Astrocyte (in vitro differentiated cells and primary cell): ENCODE data around the gene SPATA13. TPM values are rescaled to one million over a fixed set of nuclear protein-coding genes. Genes with fewer than 3 reads are reported as not detected.

Source experiments
- DNase-seq: peaks from one replicate; pipeline ENCODE4 v3.0.0-alpha.2; 2010; ENCODE audit warnings: low read depth
- FAIRE-seq: peaks from 2 replicates; lab custom pipeline; 2011; peaks lifted over from hg19 to GRCh38; lab: Jason Lieb, UNC
- H2AFZ ChIP-seq: 2 replicates; pipeline ENCODE4 v1.6.0; 2012; ENCODE audit warnings: low read depth, low read length, inconsistent platforms
- H3K27ac ChIP-seq: 2 replicates; pipeline ENCODE4 v1.5.1; 2011; ENCODE audit warnings: low read depth, low read length, inconsistent platforms
- H3K27me3 ChIP-seq: 2 replicates; pipeline ENCODE4 v1.6.0; 2011; ENCODE audit warnings: low read length, inconsistent platforms; ENCODE audit not compliant: insufficient read depth
- H3K36me3 ChIP-seq: 2 replicates; pipeline ENCODE4 v1.5.1; 2011; ENCODE audit warnings: low read length, inconsistent platforms; ENCODE audit not compliant: insufficient read depth
- H3K4me1 ChIP-seq: 2 replicates; pipeline ENCODE4 v1.5.1; 2011; ENCODE audit warnings: low read length, inconsistent platforms; ENCODE audit not compliant: insufficient read depth
- H3K4me2 ChIP-seq: 2 replicates; pipeline ENCODE4 v1.6.0; 2012; ENCODE audit warnings: low read length, inconsistent platforms
- H3K4me3 ChIP-seq: 2 replicates; pipeline ENCODE4 v1.5.1; 2011; ENCODE audit warnings: low read depth, mild to moderate bottlenecking, low read length, inconsistent platforms; ENCODE audit not compliant: insufficient read depth
- H3K79me2 ChIP-seq: 2 replicates; pipeline ENCODE4 v1.6.0; 2012; ENCODE audit warnings: mild to moderate bottlenecking, low read length, inconsistent platforms; ENCODE audit not compliant: insufficient read depth
- H3K9ac ChIP-seq: 2 replicates; pipeline ENCODE4 v1.6.0; 2012; ENCODE audit warnings: mild to moderate bottlenecking, low read length, inconsistent platforms
- H3K9me3 ChIP-seq: 2 replicates; pipeline ENCODE4 v1.5.1; 2012; ENCODE audit warnings: low read depth, mild to moderate bottlenecking, low read length, inconsistent platforms; ENCODE audit not compliant: insufficient read depth
- H4K20me1 ChIP-seq: 2 replicates; pipeline ENCODE4 v1.6.0; 2012; ENCODE audit warnings: low read length, inconsistent platforms; ENCODE audit not compliant: insufficient read depth
- H3K27ac Mint-ChIP-seq: one replicate; pipeline ENCODE4 v1.8.0; 2021; ENCODE audit warnings: mild to moderate bottlenecking, mixed read lengths; ENCODE audit not compliant: unreplicated experiment
- H3K27me3 Mint-ChIP-seq: one replicate; pipeline ENCODE4 v1.8.0; 2021; ENCODE audit warnings: low read depth, mixed read lengths; ENCODE audit not compliant: unreplicated experiment
- H3K36me3 Mint-ChIP-seq: one replicate; pipeline ENCODE4 v1.8.0; 2021; ENCODE audit warnings: low read depth, mixed read lengths; ENCODE audit not compliant: unreplicated experiment
- H3K4me1 Mint-ChIP-seq: one replicate; pipeline ENCODE4 v1.8.0; 2021; ENCODE audit warnings: low read depth, mixed read lengths; ENCODE audit not compliant: unreplicated experiment
- H3K4me3 Mint-ChIP-seq: one replicate; pipeline ENCODE4 v1.8.0; 2021; ENCODE audit warnings: mild to moderate bottlenecking, moderate library complexity, mixed read lengths; ENCODE audit not compliant: unreplicated experiment
- H3K9me3 Mint-ChIP-seq: one replicate; pipeline ENCODE4 v1.8.0; 2021; ENCODE audit warnings: mild to moderate bottlenecking, mixed read lengths; ENCODE audit not compliant: unreplicated experiment
- EZH2 ChIP-seq: IDR thresholded peaks from 2 replicates; pipeline ENCODE4 v1.6.1; 2012; ENCODE audit warnings: mild to moderate bottlenecking, low read length, inconsistent platforms; ENCODE audit not compliant: insufficient read depth
- total RNA-seq: library from RNA; stranded (reverse); gene quantifications from 2 replicates; pipeline ENCODE4 v1.2.1, GENCODE V29; 2021
- TF ChIP-seq, protein P1 (sequence below): IDR thresholded peaks from 2 replicates; pipeline ENCODE4 v1.5.1; 2011; ENCODE audit warnings: low read depth, mild to moderate bottlenecking, inconsistent platforms, low read length, moderate library complexity; ENCODE audit not compliant: insufficient read depth

Gene SPATA13
- total RNA-seq, 1 donor from 2014 or later = 6.2 TPM

DNA sequence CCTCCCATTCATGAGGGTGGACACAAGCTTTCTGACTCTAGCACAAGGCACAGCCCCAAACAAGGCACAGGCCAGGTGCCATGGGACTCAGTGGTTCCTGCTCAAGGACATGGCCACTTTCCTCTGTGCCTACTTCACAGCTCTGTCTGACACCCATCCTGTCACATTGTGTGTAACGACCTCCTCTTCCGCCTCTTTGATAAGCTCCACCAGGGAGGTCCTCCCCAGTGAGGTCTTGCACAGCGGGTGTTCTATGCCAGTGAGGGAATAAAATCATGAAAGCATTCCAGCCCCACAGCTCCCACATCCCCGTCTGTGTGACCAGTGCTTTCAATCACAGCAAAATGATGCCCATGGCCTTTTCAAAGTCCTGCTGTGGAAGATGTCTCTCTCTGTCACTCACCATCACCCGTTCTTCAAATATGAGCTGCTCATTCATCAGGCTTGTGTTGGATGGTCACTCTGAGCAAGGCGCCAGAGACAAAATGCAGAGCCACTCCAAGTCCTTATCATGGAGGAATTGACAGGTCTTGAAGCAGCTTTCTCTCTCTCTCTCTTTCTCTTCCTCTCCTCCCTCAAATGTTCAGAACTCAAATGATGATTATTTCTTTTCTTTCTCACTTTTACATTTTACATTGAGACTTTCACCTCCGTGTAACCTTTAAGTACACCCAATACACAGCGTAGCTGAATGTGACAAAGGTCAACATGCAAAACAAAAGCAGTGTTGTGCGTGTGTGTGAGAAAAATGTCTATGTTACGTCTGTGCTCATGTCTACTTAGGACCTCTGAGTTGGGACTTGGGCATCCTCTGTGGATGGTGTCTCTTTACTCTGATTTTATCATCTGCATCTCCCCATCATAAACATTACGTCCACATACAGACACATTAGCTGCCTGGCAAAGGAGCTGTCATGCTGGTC lies 8.0 kb upstream of the SPATA13 start:
- peaks cover 3% of the 10 kb centered on the region for H3K36me3 Mint-ChIP-seq
- no peak for DNase-seq

DNA sequence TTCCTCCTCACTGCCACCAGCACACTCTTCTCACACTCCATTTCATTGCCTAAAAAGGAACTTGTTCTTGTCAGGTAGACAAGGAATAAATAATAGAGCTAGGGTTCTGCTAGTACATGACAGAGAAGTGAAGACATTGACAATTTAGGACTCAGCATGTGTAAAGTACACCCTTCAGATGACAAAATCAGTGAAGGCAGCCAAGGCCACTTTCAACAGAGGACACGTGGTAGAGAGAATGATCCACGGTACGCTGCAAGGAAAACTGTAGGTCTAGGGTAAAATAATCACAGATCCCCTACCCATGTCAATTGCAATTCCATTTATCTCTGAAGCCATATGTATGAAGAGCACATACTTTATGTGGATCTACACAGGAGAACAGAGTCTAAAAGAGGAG lies 7.2 kb upstream of the SPATA13 start:
- no peak overlapping the region for H3K4me3 Mint-ChIP-seq
- Histone ChIP-seq H3K9ac (no peak overlapping the region), H3K4me2 (no peak overlapping the region), H3K4me3 (no peak overlapping the region), H3K79me2 (no peaks in the 10 kb centered on the region), H2AFZ (no peak overlapping the region), H3K4me1 (peaks cover 15% of the 10 kb centered on the region), H3K27ac (no peak overlapping the region), H3K27me3 (no peaks in the 10 kb centered on the region), H3K9me3 (no peaks in the 10 kb centered on the region), H3K36me3 (no peaks in the 10 kb centered on the region), H4K20me1 (no peaks in the 10 kb centered on the region)
- no peak for FAIRE-seq
- peaks cover 13% of the 10 kb centered on the region for H3K4me1 Mint-ChIP-seq
- H3K9me3 Mint-ChIP-seq = no peaks in the 10 kb centered on the region
- peaks cover 3% of the 10 kb centered on the region for H3K36me3 Mint-ChIP-seq
- no peak for DNase-seq
- no peak overlapping the region for H3K27ac Mint-ChIP-seq
- peaks cover 4% of the 10 kb centered on the region for H3K27me3 Mint-ChIP-seq
- TF ChIP-seq EZH2 = no peak

More for the DNA sequence above, 8.0 kb upstream of the SPATA13 start:
- Mint-ChIP-seq H3K27me3 (peaks cover 4% of the 10 kb centered on the region), H3K4me1 (peaks cover 15% of the 10 kb centered on the region), H3K4me3 (no peak overlapping the region), H3K27ac (no peak overlapping the region), H3K9me3 (no peaks in the 10 kb centered on the region)
- Histone ChIP-seq H3K27me3 (no peaks in the 10 kb centered on the region), H3K79me2 (no peaks in the 10 kb centered on the region), H3K9ac (no peak overlapping the region), H3K27ac (no peak overlapping the region), H3K36me3 (no peaks in the 10 kb centered on the region), H3K9me3 (no peaks in the 10 kb centered on the region), H3K4me1 (peaks cover 20% of the 10 kb centered on the region), H2AFZ (no peak overlapping the region), H4K20me1 (no peaks in the 10 kb centered on the region), H3K4me3 (no peak overlapping the region), H3K4me2 (no peak overlapping the region)
- TF ChIP-seq, protein P1, sequence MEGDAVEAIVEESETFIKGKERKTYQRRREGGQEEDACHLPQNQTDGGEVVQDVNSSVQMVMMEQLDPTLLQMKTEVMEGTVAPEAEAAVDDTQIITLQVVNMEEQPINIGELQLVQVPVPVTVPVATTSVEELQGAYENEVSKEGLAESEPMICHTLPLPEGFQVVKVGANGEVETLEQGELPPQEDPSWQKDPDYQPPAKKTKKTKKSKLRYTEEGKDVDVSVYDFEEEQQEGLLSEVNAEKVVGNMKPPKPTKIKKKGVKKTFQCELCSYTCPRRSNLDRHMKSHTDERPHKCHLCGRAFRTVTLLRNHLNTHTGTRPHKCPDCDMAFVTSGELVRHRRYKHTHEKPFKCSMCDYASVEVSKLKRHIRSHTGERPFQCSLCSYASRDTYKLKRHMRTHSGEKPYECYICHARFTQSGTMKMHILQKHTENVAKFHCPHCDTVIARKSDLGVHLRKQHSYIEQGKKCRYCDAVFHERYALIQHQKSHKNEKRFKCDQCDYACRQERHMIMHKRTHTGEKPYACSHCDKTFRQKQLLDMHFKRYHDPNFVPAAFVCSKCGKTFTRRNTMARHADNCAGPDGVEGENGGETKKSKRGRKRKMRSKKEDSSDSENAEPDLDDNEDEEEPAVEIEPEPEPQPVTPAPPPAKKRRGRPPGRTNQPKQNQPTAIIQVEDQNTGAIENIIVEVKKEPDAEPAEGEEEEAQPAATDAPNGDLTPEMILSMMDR = no peak
- no peak for TF ChIP-seq EZH2
- no peak for FAIRE-seq

DNA sequence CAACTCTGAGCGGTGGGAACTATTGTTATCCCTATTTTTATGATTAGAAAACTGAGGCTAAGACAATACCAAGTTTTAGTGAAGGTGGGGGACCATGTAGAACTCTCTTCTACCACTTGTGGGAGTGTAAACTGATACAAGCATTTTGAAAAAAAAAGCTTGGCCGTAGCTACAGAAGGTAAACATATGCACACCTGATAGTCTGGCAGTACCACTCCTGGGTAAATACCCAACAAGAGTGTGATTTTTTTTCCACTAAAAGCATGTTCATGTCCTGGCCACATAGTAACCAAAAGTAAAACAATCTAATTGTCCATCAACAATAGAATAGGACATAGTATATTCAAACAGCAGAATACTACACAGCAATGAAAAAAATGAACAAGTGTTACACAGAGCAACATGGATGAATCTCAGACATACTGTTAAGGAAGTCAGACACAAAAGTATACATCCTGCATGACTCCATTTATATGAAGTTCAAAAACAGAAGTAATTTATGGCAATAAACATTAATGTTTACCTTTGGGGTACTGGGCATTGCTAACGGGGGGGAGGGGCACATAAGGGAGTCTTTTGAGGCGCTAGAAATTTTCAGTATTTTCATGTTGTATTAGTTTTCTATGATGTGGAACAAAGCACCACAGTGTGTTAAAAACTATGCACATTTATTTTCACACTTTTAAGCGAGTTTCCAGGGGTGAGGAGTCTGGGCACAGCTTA lies 6.4 kb upstream of the SPATA13 start:
- Mint-ChIP-seq H3K36me3 (peaks cover 3% of the 10 kb centered on the region), H3K9me3 (no peaks in the 10 kb centered on the region), H3K27me3 (peaks cover 4% of the 10 kb centered on the region), H3K4me3 (no peak overlapping the region), H3K4me1 (peaks cover 7% of the 10 kb centered on the region), H3K27ac (no peak overlapping the region)
- Histone ChIP-seq H3K4me3 (no peak overlapping the region), H3K9ac (no peak overlapping the region), H3K4me1 (peaks cover 7% of the 10 kb centered on the region), H3K27me3 (no peaks in the 10 kb centered on the region), H3K27ac (no peak overlapping the region), H3K36me3 (no peaks in the 10 kb centered on the region), H3K9me3 (no peaks in the 10 kb centered on the region), H2AFZ (no peak overlapping the region), H4K20me1 (no peaks in the 10 kb centered on the region), H3K79me2 (no peaks in the 10 kb centered on the region), H3K4me2 (no peak overlapping the region)
- DNase-seq (no peak), FAIRE-seq (no peak)
- TF ChIP-seq, protein P1 = no peak
- no peak for TF ChIP-seq EZH2
